Stomach (tissue), 9 donors: ENCODE data around the gene NXPH4. TPM values are rescaled to one million over a fixed set of nuclear protein-coding genes. Genes with fewer than 3 reads are reported as not detected.

Experiments
- DNase-seq, 2 donors: peaks; one replicate each; pipeline versions ENCODE4 v3.0.0 to v3.0.0-alpha.2; 2013 to 2019
- H3K27ac ChIP-seq, 5 donors: fragments of 200-600 bp in 4 of 5; sonication (generic) in 4 of 5; one replicate each; pipeline ENCODE4 v1.5.1; 2013 to 2019; ENCODE audit warnings: mild to moderate bottlenecking in 1 of 5, moderate library complexity in 1 of 5
- H3K27me3 ChIP-seq, 3 donors: fragments of 200-600 bp; sonication (generic); one replicate each; pipeline ENCODE4 v1.5.1; 2017 to 2019; ENCODE audit warnings: mixed run types in 1 of 3
- H3K36me3 ChIP-seq, 4 donors: fragments of 200-600 bp; sonication (generic); 1 replicate in 3 of 4; 2 replicates in 1 of 4; pipeline ENCODE4 v1.5.1; 2016 to 2019
- H3K4me1 ChIP-seq, 4 donors: fragments of 200-600 bp; sonication (generic); one replicate each; pipeline ENCODE4 v1.5.1; 2016 to 2019
- H3K4me3 ChIP-seq, 4 donors: fragments of 200-600 bp; sonication (generic) in 3 of 4; one replicate each; pipeline ENCODE4 v1.5.1; 2016 to 2019; ENCODE audit warnings: mild to moderate bottlenecking in 1 of 4
- H3K9me3 ChIP-seq, 4 donors: fragments of 200-600 bp; sonication (generic); one replicate each; pipeline ENCODE4 v1.5.1; 2016 to 2019
- EP300 ChIP-seq: sonication (generic); formaldehyde crosslinking; IDR thresholded peaks from one replicate; pipeline ENCODE4 v1.6.1; 2017; ENCODE audit warnings: antibody characterized with exemption
- POLR2A ChIP-seq, 4 donors: fragments of 450-650 bp; IDR thresholded peaks; one replicate each; pipeline ENCODE4 v1.6.1; 2016; ENCODE audit warnings: antibody characterized with exemption in 4 of 4, control low read depth in 2 of 4, mild to moderate bottlenecking in 1 of 4, moderate library complexity in 1 of 4
- POLR2AphosphoS5 ChIP-seq, 3 donors: sonication (generic); formaldehyde crosslinking; IDR thresholded peaks; one replicate each; pipeline ENCODE4 v1.6.1; 2016; ENCODE audit warnings: antibody characterized with exemption in 3 of 3
- WGBS, 5 donors: extraction: QIAGEN DNeasy Blood & Tissue Kit in 3 of 5; methylation state at CpG; one replicate each; pipeline versions ENCODE4 v1.1.5 to v1.1.7; 2013 to 2018; 5-methylcytosine and 5-hydroxymethylcytosine counted together
- intact Hi-C: fragments of 100-400 bp; cut with DNase I; formaldehyde crosslinking; loops from one replicate; pipeline ENCODE4 v1.15.1; 2023; ENCODE audit warnings: low total_unique reads
- polyA plus RNA-seq, 3 donors: library from polyadenylated mRNA; stranded (reverse); fragments of 200-250 nt; gene quantifications; one replicate each; pipeline ENCODE4 v1.2.3, GENCODE V29; 2013
- total RNA-seq, 5 donors: library from RNA; depleted of rRNA; stranded (reverse); fragments of >200 nt; gene quantifications; one replicate each; pipeline versions ENCODE4 v1.1.0 to v1.2.3, GENCODE V29; 2014 to 2016
- TF ChIP-seq, protein P1 (sequence below), 7 experiments: fragments of 450-650 bp in 4 of 7; fragments of 200-600 bp in 3 of 7; sonication (generic) in 3 of 7; IDR thresholded peaks; one replicate each; pipeline ENCODE4 v1.5.1; 2016 to 2019; ENCODE audit warnings: antibody characterized with exemption in 7 of 7, control low read depth in 2 of 7, mild to moderate bottlenecking in 1 of 7
- donor health status: healthy with polysubstance abuse.
- donor health status: Bipolar disorder and iron deficiency.
- donor health status: healthy.

NXPH4 gene
- total and polyA plus RNA-seq, 8 donors, result 0.18 to 0.44 (median 0.30) TPM; not detected in 5

DNA sequence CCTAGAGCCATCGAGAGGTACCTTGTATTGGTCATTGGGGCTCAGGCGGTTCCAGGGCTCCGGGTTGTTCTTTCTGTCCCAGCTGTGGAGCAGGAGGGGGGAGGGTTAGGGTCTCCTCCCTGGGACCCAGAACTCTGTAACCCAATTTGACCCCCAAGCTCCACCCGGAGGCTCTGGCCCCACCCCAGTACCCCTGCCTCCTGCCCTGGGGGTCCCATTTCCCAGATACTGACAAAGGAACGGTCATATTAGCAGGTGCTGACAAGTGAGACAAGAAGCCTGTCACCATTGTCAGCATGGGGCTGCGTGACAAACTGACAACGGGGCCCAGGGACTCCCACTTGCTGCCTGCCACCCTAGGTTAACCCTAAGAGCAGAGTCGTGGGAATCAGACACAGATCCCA is 19.1 kb downstream of the NXPH4 start:
- H3K27ac ChIP-seq, result peak overlapping the region in 4 of 5 donors; percentile 23 to 54 (median 34)

DNA sequence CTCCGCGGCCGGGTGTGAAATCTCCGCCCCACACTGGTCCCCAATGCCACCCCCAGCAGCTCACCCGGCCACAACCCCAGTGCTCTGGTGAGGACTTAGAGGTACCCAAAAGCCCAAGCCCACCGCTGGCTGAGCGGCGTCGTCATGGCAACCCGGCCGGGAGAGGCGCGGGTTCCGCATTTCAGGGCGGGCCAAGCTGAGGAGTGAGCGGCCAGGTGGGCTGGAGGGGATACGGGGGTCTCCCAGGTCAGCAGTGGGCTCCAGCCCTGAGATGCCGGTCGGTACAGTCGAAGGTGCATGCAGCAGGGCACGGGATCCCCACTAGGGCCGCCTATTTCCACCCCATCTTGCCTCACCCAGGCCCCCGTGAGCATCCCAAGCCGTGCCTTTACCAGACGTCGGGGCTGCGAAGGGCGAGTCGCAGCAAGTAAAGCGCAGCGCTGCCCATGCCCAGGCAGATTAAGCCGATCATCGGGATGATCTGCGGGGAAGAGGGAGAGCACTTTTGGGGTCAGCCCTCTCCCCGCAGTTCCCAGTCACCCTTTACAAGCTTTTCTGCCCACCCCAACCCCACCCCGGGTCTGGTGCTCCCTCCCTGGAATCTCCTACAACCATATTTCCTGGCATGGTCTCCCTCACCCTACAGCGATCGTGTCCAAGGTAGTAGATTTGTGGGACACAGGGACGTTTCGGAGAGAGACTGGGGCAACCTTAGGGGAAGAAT is 19.8 kb downstream of the NXPH4 start:
- H3K27me3 ChIP-seq, result peaks cover 4 to 65% (median 47%) of the 10 kb centered on the region in 3 donors
- peaks cover 33 to 82% (median 69%) of the 10 kb centered on the region in 4 donors for H3K4me1 ChIP-seq
- H3K9me3 ChIP-seq, result no peaks in the 10 kb centered on the region
- H3K36me3 ChIP-seq, result peaks cover 33 to 38% (median 34%) of the 10 kb centered on the region in 4 donors
- WGBS, 5 donors, result 18 to 33% (median 26%) methylated on average over 20 to 40 of the region's 40 CpGs
- intact Hi-C loops, result no loop called here
- peak in 1 of 2 donors; percentile 37 for DNase-seq
- H3K27ac ChIP-seq, result peak overlapping the region in 2 of 5 donors; percentile 23 to 25
- TF ChIP-seq, protein P1, sequence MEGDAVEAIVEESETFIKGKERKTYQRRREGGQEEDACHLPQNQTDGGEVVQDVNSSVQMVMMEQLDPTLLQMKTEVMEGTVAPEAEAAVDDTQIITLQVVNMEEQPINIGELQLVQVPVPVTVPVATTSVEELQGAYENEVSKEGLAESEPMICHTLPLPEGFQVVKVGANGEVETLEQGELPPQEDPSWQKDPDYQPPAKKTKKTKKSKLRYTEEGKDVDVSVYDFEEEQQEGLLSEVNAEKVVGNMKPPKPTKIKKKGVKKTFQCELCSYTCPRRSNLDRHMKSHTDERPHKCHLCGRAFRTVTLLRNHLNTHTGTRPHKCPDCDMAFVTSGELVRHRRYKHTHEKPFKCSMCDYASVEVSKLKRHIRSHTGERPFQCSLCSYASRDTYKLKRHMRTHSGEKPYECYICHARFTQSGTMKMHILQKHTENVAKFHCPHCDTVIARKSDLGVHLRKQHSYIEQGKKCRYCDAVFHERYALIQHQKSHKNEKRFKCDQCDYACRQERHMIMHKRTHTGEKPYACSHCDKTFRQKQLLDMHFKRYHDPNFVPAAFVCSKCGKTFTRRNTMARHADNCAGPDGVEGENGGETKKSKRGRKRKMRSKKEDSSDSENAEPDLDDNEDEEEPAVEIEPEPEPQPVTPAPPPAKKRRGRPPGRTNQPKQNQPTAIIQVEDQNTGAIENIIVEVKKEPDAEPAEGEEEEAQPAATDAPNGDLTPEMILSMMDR (IDR thresholded peaks at IDR 0.05), result no peak
- TF ChIP-seq EP300, result no peak
- no peak for TF ChIP-seq POLR2AphosphoS5 (IDR thresholded peaks at IDR 0.05)
- TF ChIP-seq POLR2A (IDR thresholded peaks at IDR 0.05), result no peak
- peak overlapping the region in 1 of 4 donors; percentile 9 for H3K4me3 ChIP-seq

More for the DNA sequence above, 19.1 kb downstream of the NXPH4 start:
- intact Hi-C loops, result no loop called here
- 51 to 70% (median 61%) methylated on average over 8 of the region's 8 CpGs for WGBS, 5 donors
- DNase-seq, result no peak
- Histone ChIP-seq H3K9me3 (no peaks in the 10 kb centered on the region), H3K4me1 (peaks cover 27 to 82% (median 69%) of the 10 kb centered on the region in 4 donors), H3K36me3 (peaks cover 34 to 44% (median 36%) of the 10 kb centered on the region in 4 donors), H3K27me3 (peaks cover 0 to 59% (median 41%) of the 10 kb centered on the region in 3 donors), H3K4me3 (peak overlapping the region in 1 of 4 donors; percentile 2)
- TF ChIP-seq, protein P1 (IDR thresholded peaks at IDR 0.05), result no peak

DNA sequence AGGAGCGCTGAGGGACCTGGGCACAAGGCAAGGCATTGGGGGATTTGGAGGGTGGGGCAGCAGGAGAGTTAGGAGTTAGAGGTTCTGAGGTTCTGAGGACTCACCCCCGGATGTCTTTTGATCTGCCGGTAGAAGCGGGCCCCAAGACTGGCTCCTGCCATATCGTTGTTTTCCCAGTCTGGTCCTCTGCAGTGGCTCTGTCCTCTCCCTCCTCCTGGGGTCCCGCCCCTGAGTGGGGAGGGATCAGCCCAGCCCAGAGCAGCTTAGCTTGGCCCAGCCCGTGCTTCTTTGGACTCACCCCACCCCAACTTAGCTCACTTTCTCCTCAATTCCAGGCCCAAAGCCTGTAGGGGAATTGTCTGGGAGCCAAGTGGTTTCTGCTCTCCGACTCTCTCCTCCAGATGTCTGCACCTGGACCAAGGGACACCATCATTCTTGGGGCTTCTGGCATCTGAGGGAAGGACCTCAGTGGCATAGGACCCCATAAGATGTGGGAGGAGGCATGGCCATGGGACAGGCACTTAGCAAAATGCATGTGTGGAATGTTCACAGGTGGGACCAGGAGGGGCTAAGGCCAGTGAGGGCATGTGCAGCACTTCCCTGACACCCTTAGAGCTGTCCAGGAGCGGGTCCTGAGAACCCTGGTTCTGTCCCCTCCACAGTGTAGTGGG is 20.5 kb downstream of the NXPH4 start:
- intact Hi-C loops, result no loop called here
- no peak for TF ChIP-seq POLR2A (IDR thresholded peaks at IDR 0.05)
- TF ChIP-seq, protein P1 (IDR thresholded peaks at IDR 0.05), result no peak
- TF ChIP-seq EP300, result no peak
- TF ChIP-seq POLR2AphosphoS5 (IDR thresholded peaks at IDR 0.05), result no peak
- DNase-seq, result peak in 1 of 2 donors; percentile 72
- Histone ChIP-seq H3K27ac (peak overlapping the region in 1 of 5 donors; percentile 25), H3K36me3 (peaks cover 26 to 31% (median 27%) of the 10 kb centered on the region in 4 donors), H3K9me3 (no peaks in the 10 kb centered on the region), H3K27me3 (peaks cover 11 to 72% (median 54%) of the 10 kb centered on the region in 3 donors), H3K4me1 (peaks cover 40 to 87% (median 72%) of the 10 kb centered on the region in 4 donors), H3K4me3 (peak overlapping the region in 1 of 4 donors; percentile 9)
- 23 to 38% (median 29%) methylated on average over 7 to 9 of the region's 9 CpGs for WGBS, 5 donors

DNA sequence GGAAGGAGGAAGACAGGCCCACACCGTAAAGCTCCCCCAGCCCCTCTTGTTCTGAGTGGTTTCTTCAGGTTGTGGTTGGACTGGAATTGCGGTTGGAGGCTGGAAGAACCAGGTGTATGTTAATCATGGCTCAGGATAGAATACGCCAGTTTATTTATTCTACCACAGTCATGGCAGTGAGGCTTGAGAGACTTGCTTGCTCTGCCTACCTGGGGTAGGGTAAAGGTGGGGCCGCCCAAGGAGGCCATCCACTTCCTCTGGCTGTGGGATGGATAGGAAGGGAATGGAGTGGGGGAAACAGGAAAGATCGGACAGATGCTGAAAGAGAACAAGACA is 21.0 kb downstream of the NXPH4 start:
- 17 to 27% (median 23%) methylated on average over 5 of the region's 5 CpGs for WGBS, 5 donors
- H3K9me3 ChIP-seq, result no peaks in the 10 kb centered on the region
- peak in 1 of 2 donors; percentile 56 for DNase-seq
- H3K36me3 ChIP-seq, result peaks cover 21 to 26% (median 22%) of the 10 kb centered on the region in 4 donors
- H3K4me3 ChIP-seq, result peak overlapping the region in 1 of 4 donors; percentile 54
- intact Hi-C loops, result no loop called here
- peaks cover 45 to 92% (median 75%) of the 10 kb centered on the region in 4 donors for H3K4me1 ChIP-seq
- no peak overlapping the region for H3K27ac ChIP-seq
- TF ChIP-seq POLR2AphosphoS5 (IDR thresholded peaks at IDR 0.05), result no peak
- TF ChIP-seq POLR2A (IDR thresholded peaks at IDR 0.05), result no peak
- TF ChIP-seq, protein P1 (IDR thresholded peaks at IDR 0.05), result no peak
- TF ChIP-seq EP300, result no peak
- peaks cover 14 to 77% (median 59%) of the 10 kb centered on the region in 3 donors for H3K27me3 ChIP-seq
